MG63 (cell line): Measurements from ENCODE around the gene UBQLN4. TPM values are rescaled to one million over a fixed set of nuclear protein-coding genes. Genes with fewer than 3 reads are reported as not detected.
"Not testable (repeated sequence)": the region's sequence is repeated elsewhere in the genome, so short reads cannot be mapped to it uniquely, and the experiment has no call there.

Source experiments
- DNase-seq: peaks from one replicate; pipeline ENCODE4 v3.0.0-alpha.2; 2020
- H3K27me3 ChIP-seq: fragments of 250-450 bp; sonication (Bioruptor Pico); 2 replicates; pipeline ENCODE4 v1.5.1; 2020; ENCODE audit warnings: mild to moderate bottlenecking, moderate library complexity
- H3K36me3 ChIP-seq: fragments of 250-450 bp; sonication (Bioruptor Pico); 2 replicates; pipeline ENCODE4 v1.5.1; 2020; ENCODE audit warnings: mild to moderate bottlenecking, moderate library complexity
- H3K4me3 ChIP-seq: fragments of 250-450 bp; sonication (Bioruptor Pico); 2 replicates; pipeline ENCODE4 v1.5.1; 2020; ENCODE audit warnings: mild to moderate bottlenecking, moderate library complexity
- H3K9me3 ChIP-seq: fragments of 250-450 bp; sonication (Bioruptor Pico); 2 replicates; pipeline ENCODE4 v1.5.1; 2020; ENCODE audit warnings: mild to moderate bottlenecking, moderate library complexity
- total RNA-seq: library from RNA; depleted of rRNA; stranded (reverse); fragments of >200 nt; shearing (Covaris generic); gene quantifications from 2 replicates; pipeline ENCODE4 v1.2.3, GENCODE V29; 2014; ENCODE audit warnings: low replicate concordance

Gene UBQLN4
- total RNA-seq, 1 experiment from 2014 or later: 40.3 TPM

- H3K36me3 ChIP-seq: peaks cover 33% of the 10 kb centered on the region
- H3K27me3 ChIP-seq: no peaks in the 10 kb centered on the region
- H3K9me3 ChIP-seq: no peaks in the 10 kb centered on the region
- H3K4me3 ChIP-seq: no peak overlapping the region
- no peak for DNase-seq
These were observed 2.4 kb downstream of the UBQLN4 start for GRCh38 chr1:156051011-156051725.

DNA sequence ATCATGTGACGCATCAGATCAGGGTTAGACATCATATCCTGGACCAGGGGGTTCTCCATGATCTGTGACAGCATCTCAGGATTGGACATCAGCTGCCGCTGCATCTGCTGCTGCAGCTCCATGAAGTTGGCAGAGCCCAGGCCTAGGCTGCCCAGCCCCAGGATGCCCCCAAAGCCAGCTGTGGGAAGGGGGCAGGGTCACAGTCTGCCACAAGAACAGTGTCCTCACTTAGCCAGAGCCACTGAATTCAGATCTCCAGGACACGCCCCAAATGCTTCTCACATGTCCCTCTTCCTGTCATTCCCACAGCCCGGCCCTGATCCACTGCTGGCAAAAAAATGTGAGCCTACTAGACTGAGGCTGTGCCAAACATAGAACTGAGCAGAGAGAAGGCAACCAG lies 3.2 kb downstream of the UBQLN4 start:
- no peak for DNase-seq
- Histone ChIP-seq H3K27me3 (no peaks in the 10 kb centered on the region), H3K9me3 (no peaks in the 10 kb centered on the region), H3K36me3 (peaks cover 35% of the 10 kb centered on the region), H3K4me3 (no peak overlapping the region)

GRCh38 chr1:156048663-156049258 lies 4.8 kb downstream of the UBQLN4 start:
- Histone ChIP-seq H3K4me3 (no peak overlapping the region), H3K36me3 (peaks cover 47% of the 10 kb centered on the region), H3K9me3 (no peaks in the 10 kb centered on the region), H3K27me3 (no peaks in the 10 kb centered on the region)
- DNase-seq: peak; percentile 17

GRCh38 chr1:156045076-156045475 lies 8.5 kb downstream of the UBQLN4 start:
- no peaks in the 10 kb centered on the region for H3K9me3 ChIP-seq
- no peak overlapping the region for H3K4me3 ChIP-seq
- H3K36me3 ChIP-seq: peaks cover 71% of the 10 kb centered on the region
- H3K27me3 ChIP-seq: no peaks in the 10 kb centered on the region
- no peak for DNase-seq

DNA sequence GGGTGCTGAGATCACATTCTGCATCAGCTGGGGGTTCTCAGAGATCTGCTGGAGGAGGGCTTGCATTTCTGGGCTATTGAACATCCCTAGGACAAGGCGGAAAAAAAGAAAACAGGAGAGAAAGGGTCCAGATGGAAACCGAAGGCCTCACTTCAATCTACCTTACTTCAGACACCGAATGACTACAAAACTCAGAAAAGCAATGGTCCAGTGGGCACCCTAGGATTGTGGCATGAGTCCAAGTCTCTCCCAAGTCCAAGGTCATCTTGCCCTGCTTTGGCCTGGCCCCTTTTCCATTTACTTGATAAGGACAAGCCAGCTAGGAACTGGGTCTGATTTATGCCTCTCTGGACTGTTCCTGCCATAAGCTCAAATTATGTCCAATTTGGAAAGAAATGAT lies 10.8 kb downstream of the UBQLN4 start:
- Histone ChIP-seq H3K9me3 (no peaks in the 10 kb centered on the region), H3K36me3 (peaks cover 63% of the 10 kb centered on the region), H3K4me3 (no peak overlapping the region), H3K27me3 (no peaks in the 10 kb centered on the region)
- no peak for DNase-seq

- peaks cover 30% of the 10 kb centered on the region for H3K36me3 ChIP-seq
- not testable (repeated sequence) for DNase-seq, H3K9me3 ChIP-seq, H3K27me3 ChIP-seq, H3K4me3 ChIP-seq
These were observed 18.6 kb downstream of the UBQLN4 start for GRCh38 chr1:156034991-156035390.

- Histone ChIP-seq H3K4me3 (no peak overlapping the region), H3K27me3 (no peaks in the 10 kb centered on the region), H3K36me3 (peaks cover 18% of the 10 kb centered on the region), H3K9me3 (no peaks in the 10 kb centered on the region)
- peak; percentile 92 for DNase-seq
These were observed 20.6 kb downstream of the UBQLN4 start for GRCh38 chr1:156033011-156033410.

DNA sequence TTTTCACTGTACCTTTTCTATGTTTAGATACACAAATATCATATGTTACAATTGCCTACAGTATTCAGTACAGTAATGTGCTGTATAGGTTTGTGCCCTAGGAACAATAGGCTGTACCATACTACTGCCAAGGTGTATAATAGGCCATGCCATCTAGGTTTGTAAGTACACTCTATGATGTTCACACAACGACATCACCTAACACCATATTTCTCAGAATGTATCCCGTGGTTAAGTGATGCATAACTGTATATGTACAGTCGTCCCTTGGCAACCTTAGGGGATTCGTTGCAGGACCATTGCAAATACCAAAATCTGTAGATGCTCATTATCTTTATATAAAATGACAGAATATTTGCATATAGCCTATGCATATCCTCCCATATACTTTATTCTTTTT lies 27.0 kb downstream of the UBQLN4 start:
- H3K36me3 ChIP-seq: no peaks in the 10 kb centered on the region
- no peak for DNase-seq
- H3K9me3 ChIP-seq: no peaks in the 10 kb centered on the region
- no peaks in the 10 kb centered on the region for H3K27me3 ChIP-seq
- H3K4me3 ChIP-seq: no peak overlapping the region

- no peaks in the 10 kb centered on the region for H3K36me3 ChIP-seq
- no peaks in the 10 kb centered on the region for H3K27me3 ChIP-seq
- DNase-seq: peak; percentile 43
- H3K4me3 ChIP-seq: no peak overlapping the region
- H3K9me3 ChIP-seq: no peaks in the 10 kb centered on the region
These were observed 27.7 kb downstream of the UBQLN4 start for GRCh38 chr1:156025876-156026275.

GRCh38 chr1:156024801-156025200 lies 28.8 kb downstream of the UBQLN4 start:
- no peak for DNase-seq
- H3K27me3 ChIP-seq: no peaks in the 10 kb centered on the region
- H3K9me3 ChIP-seq: no peaks in the 10 kb centered on the region
- H3K36me3 ChIP-seq: peaks cover 2% of the 10 kb centered on the region
- H3K4me3 ChIP-seq: no peak overlapping the region

DNA sequence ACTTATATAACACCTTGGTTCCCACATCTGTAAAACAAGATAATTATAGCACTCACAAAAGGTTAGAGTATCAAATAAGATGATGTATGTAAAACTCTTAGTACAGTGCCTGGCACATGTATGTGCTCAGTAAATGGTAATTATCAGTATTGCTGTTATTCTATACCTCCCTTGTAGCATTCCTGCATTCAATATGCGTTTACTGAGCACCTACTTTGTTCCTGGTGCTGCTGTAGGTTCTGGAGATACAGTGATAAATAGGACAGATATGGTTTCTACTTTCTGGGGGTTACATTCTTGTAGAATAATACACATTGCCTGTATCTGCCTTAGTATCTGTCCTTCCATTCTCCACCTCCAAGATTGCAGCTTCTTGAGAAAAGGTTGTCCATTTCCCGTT lies 31.6 kb downstream of the UBQLN4 start:
- Histone ChIP-seq H3K27me3 (no peaks in the 10 kb centered on the region), H3K4me3 (no peak overlapping the region), H3K36me3 (peaks cover 30% of the 10 kb centered on the region), H3K9me3 (no peaks in the 10 kb centered on the region)
- no peak for DNase-seq

- Histone ChIP-seq H3K9me3 (no peaks in the 10 kb centered on the region), H3K27me3 (no peaks in the 10 kb centered on the region), H3K4me3 (peak overlapping the region; percentile 78), H3K36me3 (peaks cover 39% of the 10 kb centered on the region)
- no peak for DNase-seq
These were observed 32.5 kb downstream of the UBQLN4 start for GRCh38 chr1:156021093-156021428.

GRCh38 chr1:156020293-156021092 lies 33.1 kb downstream of the UBQLN4 start, which contains the start of gene SSR2:
TSS of gene SSR2 (minus strand) at chr1:156020951. CDS start at chr1:156020167, 784 bp downstream.
- Histone ChIP-seq H3K27me3 (no peaks in the 10 kb centered on the region), H3K4me3 (peak within 1 kb of the TSS; percentile 78), H3K36me3 (peaks cover 45% of the 10 kb centered on the region), H3K9me3 (no peaks in the 10 kb centered on the region)
- peak; percentile 93 for DNase-seq

GRCh38 chr1:156019946-156020292 lies 33.7 kb downstream of the UBQLN4 start:
- Histone ChIP-seq H3K9me3 (no peaks in the 10 kb centered on the region), H3K4me3 (peak overlapping the region; percentile 78), H3K36me3 (peaks cover 48% of the 10 kb centered on the region), H3K27me3 (no peaks in the 10 kb centered on the region)
- no peak for DNase-seq

DNA sequence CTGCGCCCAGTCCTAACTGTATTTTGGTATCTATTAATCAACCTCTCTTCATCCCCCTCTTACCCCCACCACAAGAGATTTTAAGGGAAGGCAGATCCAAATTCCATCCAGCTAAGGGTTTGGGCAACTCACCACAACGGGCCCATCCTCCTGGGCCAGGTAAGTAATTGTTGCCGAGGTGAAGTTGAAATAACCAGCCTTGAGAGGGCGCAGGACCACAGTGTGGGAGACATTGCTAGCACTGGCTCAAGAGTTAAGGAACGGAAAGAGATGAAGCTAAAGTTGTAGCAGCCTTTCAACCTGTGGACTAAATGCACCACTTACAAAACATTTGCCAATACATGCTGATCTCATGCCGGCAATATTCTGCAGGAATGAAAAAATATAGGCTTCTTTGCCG lies 38.8 kb downstream of the UBQLN4 start:
- no peak for DNase-seq
- Histone ChIP-seq H3K36me3 (peaks cover 97% of the 10 kb centered on the region), H3K27me3 (no peaks in the 10 kb centered on the region), H3K9me3 (no peaks in the 10 kb centered on the region), H3K4me3 (no peak overlapping the region)

GRCh38 chr1:156012051-156012817 lies 41.4 kb downstream of the UBQLN4 start:
- no peak for DNase-seq
- Histone ChIP-seq H3K27me3 (no peaks in the 10 kb centered on the region), H3K36me3 (peaks cover 87% of the 10 kb centered on the region), H3K9me3 (no peaks in the 10 kb centered on the region), H3K4me3 (no peak overlapping the region)

GRCh38 chr1:156009404-156009803 lies 44.2 kb downstream of the UBQLN4 start:
- DNase-seq: no peak
- peaks cover 65% of the 10 kb centered on the region for H3K36me3 ChIP-seq
- H3K4me3 ChIP-seq: no peak overlapping the region
- no peaks in the 10 kb centered on the region for H3K9me3 ChIP-seq
- no peaks in the 10 kb centered on the region for H3K27me3 ChIP-seq
